OCI-LY7 (cell line): Measurements from ENCODE around the gene ST6GALNAC2. TPM values are rescaled to one million over a fixed set of nuclear protein-coding genes. Genes with fewer than 3 reads are reported as not detected.

ENCODE experiments used
- BruUV-seq: library from RNA; stranded (reverse); fragments of 400-500 nt; replicated peaks from 2 replicates; lab custom pipeline; 2021; lab: Mats Ljungman, UMichigan
- CTCF ChIA-PET: fragments of 300-600 bp; sonication (Branson Sonifier 250); formaldehyde crosslinking; loops from one replicate; lab custom pipeline; 2022; ENCODE audit warnings: antibody characterized with exemption; ENCODE audit not compliant: unreplicated experiment; lab: Charles Lee
- POLR2A ChIA-PET: fragments of 300-600 bp; sonication (Branson Sonifier 250); formaldehyde crosslinking; loops from one replicate; lab custom pipeline; 2022; ENCODE audit warnings: antibody characterized with exemption; lab: Charles Lee
- DNase-seq: peaks from one replicate; pipeline ENCODE4 v3.0.0-alpha.2; 2015; ENCODE audit warnings: low spot score
- H2AFZ ChIP-seq: fragments of 200-600 bp; sonication (generic), shearing (Covaris generic); 2 replicates; pipeline ENCODE4 v1.6.1; 2014; ENCODE audit warnings: mild to moderate bottlenecking, antibody characterized with exemption, low read length, moderate library complexity
- H3K27ac ChIP-seq: fragments of 200-600 bp; sonication (generic); 2 replicates; pipeline ENCODE4 v1.5.1; 2014; ENCODE audit warnings: mixed run types, low read depth, mild to moderate bottlenecking, moderate library complexity, low read length, inconsistent platforms; ENCODE audit not compliant: poor library complexity, severe bottlenecking
- H3K36me3 ChIP-seq: fragments of 200-600 bp; sonication (generic); 2 replicates; pipeline ENCODE4 v1.6.1; 2014; ENCODE audit warnings: mild to moderate bottlenecking, antibody characterized with exemption, low read length, moderate library complexity, mixed read lengths; ENCODE audit not compliant: insufficient read depth
- H3K4me1 ChIP-seq: fragments of 200-600 bp; sonication (generic); 2 replicates; pipeline ENCODE4 v1.5.1; 2014; ENCODE audit warnings: mild to moderate bottlenecking, low read length; ENCODE audit not compliant: insufficient read depth, poor library complexity, severe bottlenecking
- H3K4me2 ChIP-seq: fragments of 200-600 bp; sonication (generic); 2 replicates; pipeline ENCODE4 v1.6.1; 2014; ENCODE audit warnings: mild to moderate bottlenecking, low read length
- H3K4me3 ChIP-seq: fragments of 200-600 bp; sonication (generic); 2 replicates; pipeline ENCODE4 v1.5.1; 2014; ENCODE audit warnings: mild to moderate bottlenecking, low read depth, low read length; ENCODE audit not compliant: poor library complexity, severe bottlenecking
- H3K79me2 ChIP-seq: fragments of 200-600 bp; sonication (generic); 2 replicates; pipeline ENCODE4 v1.6.1; 2016; ENCODE audit warnings: low read depth, mild to moderate bottlenecking, low read length, moderate library complexity, mixed read lengths; ENCODE audit not compliant: insufficient read depth
- H3K9me2 ChIP-seq: fragments of 200-600 bp; sonication (generic); 2 replicates; pipeline ENCODE4 v1.6.1; 2016; ENCODE audit warnings: mild to moderate bottlenecking, low read length, mixed read lengths; ENCODE audit not compliant: insufficient read depth
- H3K9me3 ChIP-seq: fragments of 200-600 bp; sonication (generic); 2 replicates; pipeline ENCODE4 v1.6.1; 2014; ENCODE audit warnings: mild to moderate bottlenecking, mixed run types, low read length, mixed read lengths
- H4K20me1 ChIP-seq: fragments of 200-600 bp; sonication (generic); 2 replicates; pipeline ENCODE4 v1.6.1; 2014; ENCODE audit warnings: mild to moderate bottlenecking, antibody characterized with exemption, low read length, moderate library complexity, mixed read lengths; ENCODE audit not compliant: insufficient read depth
- CTCF ChIP-seq: fragments of 200-600 bp; sonication (generic); conservative IDR thresholded peaks from 2 replicates; pipeline ENCODE4 v1.5.1; 2014; ENCODE audit warnings: mild to moderate bottlenecking, antibody characterized with exemption, low read length, moderate library complexity, mixed read lengths
- EZH2phosphoT487 ChIP-seq: fragments of 200-600 bp; sonication (generic); IDR thresholded peaks from 2 replicates; pipeline ENCODE4 v1.6.1; 2018; ENCODE audit warnings: low read depth, borderline replicate concordance, mild to moderate bottlenecking, mixed run types, antibody characterized with exemption, low read length, moderate library complexity, mixed read lengths
- intact Hi-C: fragments of 100-400 bp; cut with micrococcal nuclease; formaldehyde crosslinking; loops from one replicate; pipeline ENCODE4 v1.10.0; 2022; ENCODE audit not compliant: unreplicated experiment
- total RNA-seq, 2 experiments: library from RNA; depleted of rRNA in 1 of 2; stranded (reverse); fragments of >200 nt in 1 of 2; shearing (Covaris generic) in 1 of 2; gene quantifications; 2 replicates each; pipeline ENCODE4 v1.2.3, GENCODE V29; 2014 to 2022

ST6GALNAC2 gene
- total RNA-seq, 2 experiments from 2014 or later: not detected

GRCh38 chr17:76546556-76547182 lies 39.0 kb downstream of the ST6GALNAC2 start:
- ChIA-PET POLR2A (interaction anchor here (0.5 to 1.5 kb wide), 3 partner anchors 18 to 31 kb away, joined by 3 to 7 read pairs (median 4); no protein-coding TSS in a partner anchor), CTCF (interaction anchor here (1.0 to 1.2 kb wide), 2 partner anchors 18 to 23 kb away, joined by 7 to 8 read pairs; no protein-coding TSS in a partner anchor)
- Histone ChIP-seq H3K9me3 (no peaks in the 10 kb centered on the region), H3K4me1 (peaks cover 19% of the 10 kb centered on the region), H3K9me2 (no peaks in the 10 kb centered on the region), H3K4me2 (no peak overlapping the region), H3K27ac (no peak overlapping the region), H3K4me3 (no peak overlapping the region), H3K79me2 (no peaks in the 10 kb centered on the region), H2AFZ (no peak overlapping the region), H3K36me3 (no peaks in the 10 kb centered on the region), H4K20me1 (no peaks in the 10 kb centered on the region)
- no peak for DNase-seq
- intact Hi-C loops: loop anchor here (1.0 to 5.0 kb wide), 5 partner anchors 18 to 139 kb away; partner anchors contain the start of gene AANAT
- BruUV-seq: no TSS peak
- TF ChIP-seq EZH2phosphoT487: no peak
- TF ChIP-seq CTCF: no peak

GRCh38 chr17:76545918-76546555 lies 39.6 kb downstream of the ST6GALNAC2 start:
- TF ChIP-seq EZH2phosphoT487: no peak
- TF ChIP-seq CTCF: no peak
- Histone ChIP-seq H3K4me3 (no peak overlapping the region), H3K79me2 (no peaks in the 10 kb centered on the region), H4K20me1 (no peaks in the 10 kb centered on the region), H3K27ac (no peak overlapping the region), H3K36me3 (no peaks in the 10 kb centered on the region), H3K9me3 (no peaks in the 10 kb centered on the region), H2AFZ (no peak overlapping the region), H3K4me2 (no peak overlapping the region), H3K9me2 (no peaks in the 10 kb centered on the region), H3K4me1 (peaks cover 19% of the 10 kb centered on the region)
- DNase-seq: no peak
- intact Hi-C loops: loop anchor here (2.0 to 5.0 kb wide), 3 partner anchors 39 to 139 kb away; partner anchors contain the start of gene AANAT
- CTCF ChIA-PET: interaction anchor here (0.6 to 1.6 kb wide), 3 partner anchors 18 to 1521 kb away, joined by 3 to 8 read pairs (median 5); no protein-coding TSS in a partner anchor
- no TSS peak for BruUV-seq
- POLR2A ChIA-PET: interaction anchor here (0.5 to 1.5 kb wide), 5 partner anchors 14 to 61 kb away, joined by 3 to 7 read pairs (median 3); no protein-coding TSS in a partner anchor
